T-cell (primary cell): ENCODE results near the gene PIM1. TPM values are rescaled to one million over a fixed set of nuclear protein-coding genes. Genes with fewer than 3 reads are reported as not detected.

Experiments
- ATAC-seq, 4 experiments: fragments of 200-7000 bp in 3 of 4; fragments of 150-1000 bp in 1 of 4; cut with Tn5 transposase; replicated peaks in 1 of 4; 1 replicate in 3 of 4; 2 replicates in 1 of 4; pipeline ENCODE4 v1.10.0; 2021; ENCODE audit warnings: moderate library complexity in 3 of 4, mild to moderate bottlenecking in 2 of 4, moderate number of reproducible peaks in 1 of 4
- CTCF ChIA-PET, 2 donors: fragments of 300-600 bp; sonication (Branson Sonifier 250); formaldehyde crosslinking; loops; one replicate each; lab custom pipeline; 2022; ENCODE audit warnings: antibody characterized with exemption in 2 of 2; lab: Charles Lee
- POLR2A ChIA-PET, 2 donors: fragments of 300-600 bp; sonication (Branson Sonifier 250); formaldehyde crosslinking; loops; one replicate each; lab custom pipeline; 2022; ENCODE audit warnings: antibody characterized with exemption in 2 of 2; lab: Charles Lee
- DNase-seq, 35 experiments: peaks; one replicate each; pipeline versions ENCODE4 v3.0.0 to v3.0.0-alpha.2; 2013 to 2023
- H3K27ac ChIP-seq: one replicate; pipeline ENCODE4 v1.5.1; 2013; ENCODE audit warnings: low read length
- H3K27me3 ChIP-seq, 2 experiments: replicated peaks in 1 of 2; 1 replicate in 1 of 2; 2 replicates in 1 of 2; pipeline versions ENCODE4 v1.6.1 to v1.7.0; 2013; ENCODE audit warnings: low read length in 1 of 2, mixed read lengths in 1 of 2; ENCODE audit not compliant: control insufficient read depth in 2 of 2, insufficient read depth in 2 of 2; ENCODE audit errors: extremely low read depth in 1 of 2
- H3K36me3 ChIP-seq, 2 donors: 1 replicate in 1 of 2; 2 replicates in 1 of 2; pipeline versions ENCODE4 v1.6.1 to v1.7.0; 2013; ENCODE audit warnings: low read length in 1 of 2; ENCODE audit not compliant: control insufficient read depth in 2 of 2, insufficient read depth in 1 of 2; ENCODE audit errors: extremely low read depth in 1 of 2
- H3K4me1 ChIP-seq, 2 experiments: 1 replicate in 1 of 2; 2 replicates in 1 of 2; pipeline versions ENCODE4 v1.6.1 to v1.7.0; 2013; ENCODE audit warnings: low read length in 2 of 2, mixed read lengths in 1 of 2; ENCODE audit not compliant: insufficient read depth in 2 of 2, control insufficient read depth in 1 of 2; ENCODE audit errors: extremely low read depth in 1 of 2
- H3K4me3 ChIP-seq, 2 donors: 1 replicate in 1 of 2; 2 replicates in 1 of 2; pipeline versions ENCODE4 v1.5.1 to v1.7.0; 2013; ENCODE audit warnings: mild to moderate bottlenecking in 2 of 2, low read length in 1 of 2, moderate library complexity in 1 of 2; ENCODE audit not compliant: control insufficient read depth in 1 of 2; ENCODE audit errors: extremely low read depth in 1 of 2
- H3K9me3 ChIP-seq: 2 replicates; pipeline ENCODE4 v1.7.0; 2013
- H3K27ac Mint-ChIP-seq, 2 donors: one replicate each; pipeline ENCODE4 v1.8.0; 2020 to 2021; ENCODE audit warnings: mild to moderate bottlenecking in 2 of 2, mixed read lengths in 2 of 2
- H3K27me3 Mint-ChIP-seq, 2 donors: one replicate each; pipeline ENCODE4 v1.8.0; 2021 to 2022; ENCODE audit warnings: mixed read lengths in 2 of 2
- H3K36me3 Mint-ChIP-seq: one replicate; pipeline ENCODE4 v1.8.0; 2021; ENCODE audit warnings: mixed read lengths
- H3K4me1 Mint-ChIP-seq, 3 donors: one replicate each; pipeline ENCODE4 v1.8.0; 2020 to 2022; ENCODE audit warnings: mixed read lengths in 3 of 3, mild to moderate bottlenecking in 1 of 3
- H3K4me3 Mint-ChIP-seq, 3 donors: one replicate each; pipeline ENCODE4 v1.8.0; 2020 to 2022; ENCODE audit warnings: mild to moderate bottlenecking in 3 of 3, mixed read lengths in 3 of 3, moderate library complexity in 3 of 3
- H3K9me3 Mint-ChIP-seq, 3 donors: one replicate each; pipeline ENCODE4 v1.8.0; 2020 to 2022; ENCODE audit warnings: mixed read lengths in 3 of 3
- WGBS: methylation state at CpG from one replicate; pipeline ENCODE4 v1.1.5; 2013; ENCODE audit warnings: missing lambda C conversion rate; ENCODE audit not compliant: insufficient coverage; 5-methylcytosine and 5-hydroxymethylcytosine counted together
- total RNA-seq, 35 experiments: library from RNA in 6 of 35; stranded (reverse) in 6 of 35; fragments of 120-200 nt in 1 of 35; gene quantifications; one replicate each; pipeline versions ENCODE4 v1.2.1 to v1.2.4 and lab custom pipeline; 2013 to 2026

PIM1 gene
- total RNA-seq, 5 donors from 2014 or later (not counting 1 experiment from before 2014, with no cell fraction given), result 225 to 334 (median 313) TPM

DNA sequence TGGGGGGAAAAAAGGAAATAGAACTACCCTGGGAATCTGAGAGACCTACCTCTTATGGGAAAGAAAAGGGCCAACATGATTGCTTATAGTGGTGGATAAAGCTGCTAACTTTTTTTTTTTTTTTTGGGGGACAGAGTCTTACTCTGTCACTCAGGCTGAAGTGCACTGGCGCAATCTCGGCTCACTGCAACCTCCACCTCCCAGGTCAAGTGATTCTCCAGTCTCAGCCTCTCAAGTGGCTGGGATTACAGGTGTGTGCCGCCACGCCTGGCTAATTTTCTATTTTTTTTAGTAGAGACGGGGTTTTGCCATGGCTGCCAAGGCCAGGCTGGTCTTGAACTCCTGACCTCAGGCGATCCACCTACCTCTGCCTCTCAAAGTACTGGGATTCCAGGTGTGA is 48.1 kb downstream of the PIM1 start:
- no peaks in the 10 kb centered on the region for H3K36me3 Mint-ChIP-seq
- no peaks in the 10 kb centered on the region for H3K27me3 Mint-ChIP-seq
- WGBS, result no CpG with 5 or more reads among the region's 6 CpGs
- Histone ChIP-seq H3K27me3 (no peaks in the 10 kb centered on the region), H3K9me3 (no peaks in the 10 kb centered on the region), H3K4me3 (no peak overlapping the region), H3K27ac (no peak overlapping the region), H3K36me3 (no peaks in the 10 kb centered on the region), H3K4me1 (peaks cover 2 to 13% of the 10 kb centered on the region in 2 experiments)
- ChIA-PET POLR2A (no interaction called here), CTCF (interaction anchor here in 1 of 2 donors (0.7 kb wide), 1 partner anchor 281 kb away, joined by 5 read pairs; no protein-coding TSS in a partner anchor)
- peaks cover 8 to 10% (median 10%) of the 10 kb centered on the region in 3 donors for H3K4me1 Mint-ChIP-seq
- ATAC-seq, result no peak
- H3K4me3 Mint-ChIP-seq, result no peak overlapping the region
- no peaks in the 10 kb centered on the region for H3K9me3 Mint-ChIP-seq
- no peak overlapping the region for H3K27ac Mint-ChIP-seq
- DNase-seq, result no peak

DNA sequence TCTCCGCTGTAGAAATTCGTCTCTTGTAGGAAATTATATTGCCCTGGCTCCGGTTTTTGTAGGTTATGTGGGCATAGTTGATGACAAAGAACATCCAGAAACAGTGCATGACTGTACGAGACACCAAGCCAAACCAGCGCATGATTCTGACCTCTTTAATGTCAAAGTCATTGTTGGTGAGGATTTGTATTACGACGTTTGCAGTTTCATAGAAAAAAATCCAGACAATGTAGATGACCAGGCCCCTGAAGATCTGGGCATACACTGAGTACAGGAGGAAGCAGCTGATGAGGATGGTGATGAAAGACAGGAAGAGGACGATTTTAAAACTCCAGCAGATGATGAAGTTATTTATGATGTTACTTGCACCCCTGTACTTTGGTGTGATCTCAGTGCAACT is 48.6 kb downstream of the PIM1 start:
- no peak overlapping the region for H3K4me3 Mint-ChIP-seq
- POLR2A ChIA-PET, result no interaction called here

DNA sequence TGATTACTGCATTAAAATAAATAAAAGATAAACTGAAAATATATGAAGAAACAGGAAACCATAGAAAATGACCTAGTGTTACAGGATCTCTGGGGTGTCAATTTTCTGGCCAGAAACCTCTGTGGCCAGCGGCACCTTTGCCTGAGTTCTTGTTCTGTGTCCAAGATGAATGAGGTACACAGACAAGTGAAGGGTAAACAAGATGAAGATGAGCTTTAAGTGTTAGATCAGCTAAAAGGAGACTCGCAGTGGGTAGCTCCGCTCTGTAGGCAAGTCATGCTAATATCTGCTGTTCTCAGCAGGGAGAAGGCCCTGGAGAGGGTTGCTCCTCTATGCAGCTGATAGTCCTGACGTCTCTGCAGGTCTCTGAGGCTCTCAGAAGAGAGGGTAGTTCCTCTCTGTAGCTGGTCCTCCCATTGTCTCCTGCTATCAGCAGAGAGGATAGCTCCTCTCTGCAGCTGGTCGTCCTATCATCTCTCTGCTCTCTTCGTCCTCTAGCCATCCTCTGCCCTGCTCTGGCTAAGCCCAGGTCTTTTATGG is 51.7 kb downstream of the PIM1 start:
- Histone ChIP-seq H3K27ac (no peak overlapping the region), H3K4me3 (peak overlapping the region; percentile 72 to 88), H3K4me1 (peaks cover 3 to 13% of the 10 kb centered on the region in 2 experiments), H3K27me3 (no peaks in the 10 kb centered on the region), H3K9me3 (no peaks in the 10 kb centered on the region), H3K36me3 (no peaks in the 10 kb centered on the region)
- Mint-ChIP-seq H3K9me3 (no peaks in the 10 kb centered on the region), H3K4me1 (peaks cover 9 to 12% (median 11%) of the 10 kb centered on the region in 3 donors), H3K4me3 (peak overlapping the region; percentile 78 to 84 (median 80)), H3K27me3 (no peaks in the 10 kb centered on the region), H3K36me3 (no peaks in the 10 kb centered on the region), H3K27ac (no peak overlapping the region)
- ChIA-PET CTCF (interaction anchor here (0.6 to 1.4 kb wide), 5 partner anchors 15 to 1054 kb away, joined by 3 to 4 read pairs (median 4); partner anchors contain the start of gene TMEM217 (in 1 of the 2)), POLR2A (interaction anchor here in 1 of 2 donors (0.7 kb wide), 1 partner anchor 555 kb away, joined by 3 read pairs; no protein-coding TSS in a partner anchor)
- ATAC-seq, result no peak
- DNase-seq, result no peak
- WGBS, result 77% methylated on average over 5 of the region's 6 CpGs

More for the DNA sequence above, 48.6 kb downstream of the PIM1 start:
- DNase-seq, result no peak
- 86% methylated on average over 8 of the region's 8 CpGs for WGBS
- no peak overlapping the region for H3K4me3 ChIP-seq
- Mint-ChIP-seq H3K27me3 (no peaks in the 10 kb centered on the region), H3K36me3 (no peaks in the 10 kb centered on the region), H3K9me3 (no peaks in the 10 kb centered on the region), H3K4me1 (peaks cover 9 to 12% (median 11%) of the 10 kb centered on the region in 3 donors), H3K27ac (no peak overlapping the region)
- H3K27ac ChIP-seq, result no peak overlapping the region
- CTCF ChIA-PET, result no interaction called here
- no peaks in the 10 kb centered on the region for H3K9me3 ChIP-seq
- H3K4me1 ChIP-seq, result peaks cover 3 to 13% of the 10 kb centered on the region in 2 experiments
- H3K27me3 ChIP-seq, result no peaks in the 10 kb centered on the region
- no peak for ATAC-seq
- H3K36me3 ChIP-seq, result no peaks in the 10 kb centered on the region

DNA sequence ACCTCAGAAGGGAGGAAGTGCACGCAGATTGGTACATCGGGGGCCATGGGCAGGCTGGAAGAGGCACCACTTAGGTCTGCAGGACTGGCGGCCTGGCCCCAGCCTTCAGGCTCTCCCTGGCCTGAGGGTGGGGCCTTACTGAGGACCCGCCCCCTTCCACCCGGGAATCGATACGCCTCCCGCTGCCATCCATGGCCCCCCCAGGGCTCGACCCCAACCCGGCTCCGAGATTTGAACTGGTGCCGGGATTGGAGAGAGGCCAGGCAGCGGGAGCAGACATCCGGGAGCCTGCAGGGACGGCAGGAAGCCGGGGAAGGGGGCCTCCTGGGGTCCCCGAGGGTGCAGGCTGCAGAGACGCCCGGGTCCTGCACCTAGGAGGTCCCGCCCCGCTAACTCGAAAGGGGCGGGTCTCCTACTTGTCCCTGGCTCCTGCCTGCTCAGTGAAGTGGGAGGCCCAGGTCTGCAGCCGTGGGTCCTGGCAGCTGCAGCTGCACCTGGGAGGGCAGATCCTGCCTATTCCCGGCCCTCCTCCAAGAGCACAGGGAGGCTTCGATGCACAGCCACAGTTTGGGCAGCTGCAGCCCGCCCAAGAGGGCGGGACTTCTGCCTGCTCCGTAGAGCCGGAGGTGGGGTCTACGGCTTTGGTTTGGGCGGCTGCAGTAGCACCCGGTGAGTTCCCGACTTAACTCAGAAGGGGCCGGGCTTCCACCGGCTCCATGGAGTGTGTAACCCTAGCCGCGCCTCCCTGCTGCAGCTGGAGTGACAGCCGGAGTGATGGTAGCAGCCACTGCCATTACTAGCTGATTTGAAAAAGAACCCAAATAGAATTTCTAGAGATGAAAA is 52.4 kb downstream of the PIM1 start:
- H3K36me3 Mint-ChIP-seq, result no peaks in the 10 kb centered on the region
- Histone ChIP-seq H3K4me1 (peaks cover 3 to 13% of the 10 kb centered on the region in 2 experiments), H3K27me3 (no peaks in the 10 kb centered on the region), H3K36me3 (no peaks in the 10 kb centered on the region), H3K4me3 (peak overlapping the region; percentile 72 to 88), H3K9me3 (no peaks in the 10 kb centered on the region), H3K27ac (no peak overlapping the region)
- WGBS, result 1% methylated on average over 38 of the region's 39 CpGs
- POLR2A ChIA-PET, result interaction anchor here (0.6 to 0.7 kb wide), 2 partner anchors 556 to 745 kb away, joined by 3 to 4 read pairs; no protein-coding TSS in a partner anchor
- H3K9me3 Mint-ChIP-seq, result no peaks in the 10 kb centered on the region
- H3K27me3 Mint-ChIP-seq, result no peaks in the 10 kb centered on the region
- DNase-seq, result peak; percentile 44 to 75 (median 61)
- peak overlapping the region in 1 of 2 donors; percentile 1 for H3K27ac Mint-ChIP-seq
- CTCF ChIA-PET, result interaction anchor here (0.6 to 1.4 kb wide), 4 partner anchors 12 to 204 kb away, joined by 3 to 4 read pairs (median 4); no protein-coding TSS in a partner anchor
- peak overlapping the region; percentile 78 to 84 (median 80) for H3K4me3 Mint-ChIP-seq
- H3K4me1 Mint-ChIP-seq, result peaks cover 9 to 12% (median 11%) of the 10 kb centered on the region in 3 donors
- ATAC-seq, result peak; percentile 91 to 96 (median 93)

DNA sequence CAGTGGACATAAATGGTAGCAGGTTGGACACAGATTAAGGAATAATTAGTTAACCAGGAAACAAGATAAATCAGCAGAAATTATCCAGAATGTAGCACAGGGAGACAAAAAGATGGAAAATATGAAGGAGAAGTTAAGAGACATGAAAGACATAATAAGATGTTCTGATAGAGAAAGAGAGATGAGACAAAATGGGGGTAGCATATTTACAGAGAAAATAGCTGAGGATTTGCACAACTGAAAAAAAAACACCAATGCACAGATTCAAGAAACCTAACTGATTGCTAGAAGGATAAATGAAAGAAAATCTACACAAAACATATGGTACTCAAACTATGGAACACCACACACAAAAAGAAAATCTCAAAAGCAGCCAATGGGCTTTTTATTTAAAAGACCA is 53.0 kb downstream of the PIM1 start:
- H3K4me3 Mint-ChIP-seq, result peak overlapping the region; percentile 78 to 84 (median 80)
- POLR2A ChIA-PET, result interaction anchor here (0.6 to 0.9 kb wide), 2 partner anchors 10 to 746 kb away, joined by 4 read pairs; no protein-coding TSS in a partner anchor

More for the DNA sequence above, 53.0 kb downstream of the PIM1 start:
- Histone ChIP-seq H3K27me3 (no peaks in the 10 kb centered on the region), H3K27ac (no peak overlapping the region), H3K4me3 (peak overlapping the region; percentile 72 to 88), H3K36me3 (no peaks in the 10 kb centered on the region), H3K9me3 (no peaks in the 10 kb centered on the region), H3K4me1 (peaks cover 3 to 13% of the 10 kb centered on the region in 2 experiments)
- peaks cover 9 to 12% (median 11%) of the 10 kb centered on the region in 3 donors for H3K4me1 Mint-ChIP-seq
- H3K27ac Mint-ChIP-seq, result peak overlapping the region in 1 of 2 donors; percentile 1
- DNase-seq (no peak), ATAC-seq (no peak)
- no peaks in the 10 kb centered on the region for H3K36me3 Mint-ChIP-seq
- CTCF ChIA-PET, result interaction anchor here in 1 of 2 donors (0.6 to 1.0 kb wide), 3 partner anchors 13 to 49 kb away, joined by 3 read pairs; no protein-coding TSS in a partner anchor
- H3K27me3 Mint-ChIP-seq, result no peaks in the 10 kb centered on the region
- no peaks in the 10 kb centered on the region for H3K9me3 Mint-ChIP-seq
